HepG2 (cell line): Measurements from ENCODE around the gene PTPRU. TPM values are rescaled to one million over a fixed set of nuclear protein-coding genes. Genes with fewer than 3 reads are reported as not detected.

Source experiments
- AHR ChIP-seq: IDR thresholded peaks from 2 replicates; pipeline ENCODE4 v1.6.1; 2018; ENCODE audit warnings: missing genetic modification reagents, missing compliant biosample characterization
- CC2D1A ChIP-seq: sonication (generic); formaldehyde crosslinking; IDR thresholded peaks from 2 replicates; pipeline ENCODE4 v1.8.1; 2023; ENCODE audit warnings: mild to moderate bottlenecking, missing genetic modification reagents
- FOXP1 ChIP-seq, 2 experiments: fragments of 450-650 bp in 1 of 2; IDR thresholded peaks; 2 replicates each; pipeline ENCODE4 v1.6.1; 2017 to 2018; ENCODE audit warnings: antibody characterized with exemption in 1 of 2
- GPN1 ChIP-seq: sonication (generic); formaldehyde crosslinking; IDR thresholded peaks from 2 replicates; pipeline ENCODE4 v1.5.1; 2020; ENCODE audit warnings: missing genetic modification reagents, borderline replicate concordance
- HDAC2 ChIP-seq: sonication (generic); formaldehyde crosslinking; IDR thresholded peaks from 2 replicates; pipeline ENCODE4 v1.4.0; 2020; ENCODE audit warnings: missing genetic modification reagents
- HMGA1 ChIP-seq: sonication (generic); formaldehyde crosslinking; conservative IDR thresholded peaks from 2 replicates; pipeline ENCODE4 v1.4.0; 2020; ENCODE audit warnings: missing genetic modification reagents
- IKZF1 ChIP-seq: fragments of 450-650 bp; IDR thresholded peaks from 2 replicates; pipeline ENCODE4 v1.7.1; 2016
- PHF5A ChIP-seq: IDR thresholded peaks from one replicate; pipeline ENCODE4 v1.6.1; 2018; ENCODE audit warnings: low read depth, missing genetic modification reagents; ENCODE audit not compliant: unreplicated experiment
- SMAD9 ChIP-seq: sonication (generic); formaldehyde crosslinking; IDR thresholded peaks from 2 replicates; pipeline ENCODE4 v1.5.1; 2020; ENCODE audit warnings: mild to moderate bottlenecking, missing genetic modification reagents
- SSRP1 ChIP-seq: IDR thresholded peaks from 2 replicates; pipeline ENCODE4 v1.6.1; 2016; ENCODE audit warnings: control low read depth
- TBP ChIP-seq: sonication (generic); formaldehyde crosslinking; IDR thresholded peaks from 2 replicates; pipeline ENCODE4 v1.5.0; 2020; ENCODE audit warnings: missing genetic modification reagents
- ZBTB21 ChIP-seq: sonication (generic); formaldehyde crosslinking; IDR thresholded peaks from 2 replicates; pipeline ENCODE4 v1.4.0; 2020; ENCODE audit warnings: missing genetic modification reagents
- ZBTB7B ChIP-seq: sonication (generic); formaldehyde crosslinking; IDR thresholded peaks from 2 replicates; pipeline ENCODE4 v1.4.0; 2020; ENCODE audit warnings: missing genetic modification reagents
- ZFP90 ChIP-seq: sonication (generic); formaldehyde crosslinking; IDR thresholded peaks from 2 replicates; pipeline ENCODE4 v1.8.0; 2022; ENCODE audit warnings: missing genetic modification reagents, mild to moderate bottlenecking, inconsistent platforms, borderline replicate concordance
- ZFX ChIP-seq: sonication (generic); formaldehyde crosslinking; IDR thresholded peaks from 2 replicates; pipeline ENCODE4 v1.4.0; 2020; ENCODE audit warnings: mild to moderate bottlenecking, low read depth, missing genetic modification reagents, moderate library complexity
- ZKSCAN5 ChIP-seq: sonication (generic); formaldehyde crosslinking; IDR thresholded peaks from 2 replicates; pipeline ENCODE4 v1.5.1; 2020; ENCODE audit warnings: mild to moderate bottlenecking, missing genetic modification reagents
- ZNF230 ChIP-seq: sonication (generic); formaldehyde crosslinking; IDR thresholded peaks from 2 replicates; pipeline ENCODE4 v1.4.0; 2020; ENCODE audit warnings: mild to moderate bottlenecking, missing genetic modification reagents
- ZNF318 ChIP-seq: sonication (generic); formaldehyde crosslinking; IDR thresholded peaks from 2 replicates; pipeline ENCODE4 v1.4.0; 2020; ENCODE audit warnings: mild to moderate bottlenecking, missing genetic modification reagents
- ZNF367 ChIP-seq: sonication (generic); formaldehyde crosslinking; IDR thresholded peaks from 2 replicates; pipeline ENCODE4 v1.4.0; 2020; ENCODE audit warnings: missing genetic modification reagents, borderline replicate concordance
- ZNF674 ChIP-seq: sonication (generic); formaldehyde crosslinking; IDR thresholded peaks from 2 replicates; pipeline ENCODE4 v1.5.0; 2020; ENCODE audit warnings: low read depth, mild to moderate bottlenecking, missing genetic modification reagents
- ZNF703 ChIP-seq: sonication (generic); formaldehyde crosslinking; IDR thresholded peaks from 2 replicates; pipeline ENCODE4 v1.5.1; 2020; ENCODE audit warnings: missing genetic modification reagents, mild to moderate bottlenecking, moderate library complexity, borderline replicate concordance
- ZNF772 ChIP-seq: sonication (generic); formaldehyde crosslinking; IDR thresholded peaks from 2 replicates; pipeline ENCODE4 v1.5.0; 2020; ENCODE audit warnings: mild to moderate bottlenecking, missing genetic modification reagents
- polyA plus RNA-seq, 8 experiments: library from polyadenylated mRNA; depleted of rRNA in 3 of 8; stranded (reverse) in 7 of 8; unstranded in 1 of 8; fragments of >200 nt; fragmentation: Illumina TruSeq in 4 of 8; extraction: Trizol in 4 of 8; gene quantifications; 2 replicates each; pipeline versions ENCODE4 v1.2.1 to v1.2.3, GENCODE V29; 2011 to 2016; ENCODE audit warnings: low read depth in 4 of 8, missing spikeins in 1 of 8, mixed read lengths in 1 of 8; ENCODE audit not compliant: insufficient read depth in 1 of 8
- total RNA-seq, 5 experiments: library from RNA; depleted of rRNA; stranded (reverse); fragments of >200 nt; fragmentation: Illumina TruSeq; extraction: Trizol; gene quantifications; 2 replicates each; pipeline ENCODE4 v1.2.3, GENCODE V29; 2016; ENCODE audit warnings: low read depth in 1 of 5
- TF ChIP-seq, protein P1 (sequence below): sonication (generic); formaldehyde crosslinking; IDR thresholded peaks from 2 replicates; pipeline ENCODE4 v1.5.1; 2020; ENCODE audit warnings: missing genetic modification reagents, mild to moderate bottlenecking, borderline replicate concordance

The PTPRU gene
- total and polyA plus RNA-seq, 2 of the 13 experiments (the other 11 are each of a cell fraction or from before 2014, with no cell fraction given): 21.6 to 22.3 TPM

GRCh38 chr1:29230553-29231378, 5.6 kb upstream of the PTPRU start, which contains the start of gene MECR (continued):
- no peak for TF ChIP-seq ZNF318 (CRISPR knock-in tag)
- no peak for TF ChIP-seq ZFP90
- no peak; the same call in 1 of the 2 replicates for TF ChIP-seq ZBTB7B (CRISPR knock-in tag)
- no peak for TF ChIP-seq ZNF703
- TF ChIP-seq, protein P1, sequence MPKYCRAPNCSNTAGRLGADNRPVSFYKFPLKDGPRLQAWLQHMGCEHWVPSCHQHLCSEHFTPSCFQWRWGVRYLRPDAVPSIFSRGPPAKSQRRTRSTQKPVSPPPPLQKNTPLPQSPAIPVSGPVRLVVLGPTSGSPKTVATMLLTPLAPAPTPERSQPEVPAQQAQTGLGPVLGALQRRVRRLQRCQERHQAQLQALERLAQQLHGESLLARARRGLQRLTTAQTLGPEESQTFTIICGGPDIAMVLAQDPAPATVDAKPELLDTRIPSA (CRISPR knock-in tag): no peak
- TF ChIP-seq ZBTB21: no peak
- TF ChIP-seq ZNF674 (CRISPR knock-in tag): no peak
- TF ChIP-seq HDAC2 (CRISPR knock-in tag): peak; percentile 78
- no peak for TF ChIP-seq CC2D1A (CRISPR knock-in tag)
- TF ChIP-seq FOXP1 (IDR thresholded peaks at IDR 0.05): no peak
- no peak for TF ChIP-seq FOXP1 (CRISPR knock-in tag; IDR thresholded peaks at IDR 0.05)
- TF ChIP-seq SMAD9: no peak
- no peak for TF ChIP-seq IKZF1
- TF ChIP-seq ZFX (CRISPR knock-in tag): peak; percentile 71
- TF ChIP-seq ZNF772: peak; percentile 55; the same call in 1 of the 2 replicates
- TF ChIP-seq TBP (CRISPR knock-in tag): no peak
- no peak for TF ChIP-seq PHF5A (CRISPR knock-in tag)
- TF ChIP-seq AHR (CRISPR knock-in tag): 0 out of 2 replicates have a peak, but pooled peaks have one; percentile 68
- no peak for TF ChIP-seq ZNF230 (CRISPR knock-in tag)
- TF ChIP-seq HMGA1 (CRISPR knock-in tag): no peak
- TF ChIP-seq ZNF367 (CRISPR knock-in tag): no peak
- TF ChIP-seq GPN1: 0 out of 2 replicates have a peak, but pooled peaks have one; percentile 13
- TF ChIP-seq SSRP1 (CRISPR knock-in tag): no peak
- TF ChIP-seq ZKSCAN5: no peak
